HL-60 (cell line): Measurements from ENCODE around the gene C9orf153.
"Not testable (repeated sequence)": the region's sequence is repeated elsewhere in the genome, so short reads cannot be mapped to it uniquely, and the experiment has no call there.

ENCODE experiments used
- GABPA ChIP-seq: IDR thresholded peaks from 2 replicates; pipeline ENCODE4 v1.6.1; 2012; ENCODE audit warnings: low read depth
- POLR2AphosphoS5 ChIP-seq: IDR thresholded peaks from 2 replicates; pipeline ENCODE4 v1.6.1; 2012; ENCODE audit warnings: low read depth
- TF ChIP-seq, protein P1 (sequence below): IDR thresholded peaks from one replicate; pipeline ENCODE4 v1.5.1; 2011; ENCODE audit warnings: low read length, control low read depth, inconsistent platforms; ENCODE audit not compliant: insufficient read depth

DNA sequence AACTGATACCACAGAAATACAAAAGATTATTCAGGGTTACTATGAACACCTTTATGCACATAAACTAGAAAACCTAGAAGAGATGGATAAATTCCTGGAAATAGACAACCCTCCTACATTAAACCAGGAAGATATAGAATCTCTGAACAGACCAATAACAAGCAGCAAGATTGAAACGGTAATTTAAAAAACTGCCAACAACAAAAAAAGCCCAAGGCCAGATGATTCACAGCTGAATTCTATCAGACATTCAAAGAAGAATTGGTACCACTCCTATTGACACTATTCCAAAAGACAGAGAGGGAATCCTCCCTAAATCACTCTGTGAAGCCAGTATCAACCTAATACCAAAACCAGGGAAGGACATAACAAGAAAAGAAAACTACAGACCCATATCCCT, 68.8 kb downstream of the C9orf153 start:
- not testable (repeated sequence) for TF ChIP-seq POLR2AphosphoS5, GABPA
- TF ChIP-seq, protein P1, sequence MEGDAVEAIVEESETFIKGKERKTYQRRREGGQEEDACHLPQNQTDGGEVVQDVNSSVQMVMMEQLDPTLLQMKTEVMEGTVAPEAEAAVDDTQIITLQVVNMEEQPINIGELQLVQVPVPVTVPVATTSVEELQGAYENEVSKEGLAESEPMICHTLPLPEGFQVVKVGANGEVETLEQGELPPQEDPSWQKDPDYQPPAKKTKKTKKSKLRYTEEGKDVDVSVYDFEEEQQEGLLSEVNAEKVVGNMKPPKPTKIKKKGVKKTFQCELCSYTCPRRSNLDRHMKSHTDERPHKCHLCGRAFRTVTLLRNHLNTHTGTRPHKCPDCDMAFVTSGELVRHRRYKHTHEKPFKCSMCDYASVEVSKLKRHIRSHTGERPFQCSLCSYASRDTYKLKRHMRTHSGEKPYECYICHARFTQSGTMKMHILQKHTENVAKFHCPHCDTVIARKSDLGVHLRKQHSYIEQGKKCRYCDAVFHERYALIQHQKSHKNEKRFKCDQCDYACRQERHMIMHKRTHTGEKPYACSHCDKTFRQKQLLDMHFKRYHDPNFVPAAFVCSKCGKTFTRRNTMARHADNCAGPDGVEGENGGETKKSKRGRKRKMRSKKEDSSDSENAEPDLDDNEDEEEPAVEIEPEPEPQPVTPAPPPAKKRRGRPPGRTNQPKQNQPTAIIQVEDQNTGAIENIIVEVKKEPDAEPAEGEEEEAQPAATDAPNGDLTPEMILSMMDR: not testable (repeated sequence)
